Activated CD4-positive, alpha-beta T cell treated with anti-CD3 and anti-CD28 coated beads, Interleukin-2, amount 50 U/mL, for 24 hours (primary cell): Measurements from ENCODE around the gene TOB2.
"Not testable (repeated sequence)": the region's sequence is repeated elsewhere in the genome, so short reads cannot be mapped to it uniquely, and the experiment has no call there.

Experiments
- DNase-seq, 2 donors: peaks; one replicate each; pipeline ENCODE4 v3.0.0-alpha.2; 2020; ENCODE audit warnings: low read depth in 1 of 2, low spot score in 1 of 2

Gene TOB2

GRCh38 chr22:41429951-41430332, 16.7 kb downstream of the TOB2 start:
- no peak for DNase-seq

- DNase-seq = no peak
These were observed 17.2 kb downstream of the TOB2 start for GRCh38 chr22:41429232-41429950.

GRCh38 chr22:41425660-41426365, 20.8 kb downstream of the TOB2 start:
- DNase-seq = no peak

- DNase-seq = no peak
These were observed 27.9 kb downstream of the TOB2 start for GRCh38 chr22:41418717-41419116.

GRCh38 chr22:41417622-41418390, 28.8 kb downstream of the TOB2 start:
- DNase-seq = no peak

- DNase-seq = no peak
These were observed 31.0 kb downstream of the TOB2 start for GRCh38 chr22:41415554-41415953.

- DNase-seq = no peak
These were observed 35.4 kb downstream of the TOB2 start for GRCh38 chr22:41411021-41411851.

GRCh38 chr22:41410311-41410751, 36.3 kb downstream of the TOB2 start:
- no peak for DNase-seq

- no peak for DNase-seq
These were observed 37.9 kb downstream of the TOB2 start for GRCh38 chr22:41408665-41409064.

- DNase-seq = no peak
These were observed 39.2 kb downstream of the TOB2 start for GRCh38 chr22:41407433-41407832.

GRCh38 chr22:41406410-41406809, 40.2 kb downstream of the TOB2 start:
- DNase-seq = no peak

- no peak for DNase-seq
These were observed 41.0 kb downstream of the TOB2 start for GRCh38 chr22:41405588-41405987.

- DNase-seq = peak; percentile 72 to 87
These were observed 42.9 kb downstream of the TOB2 start for GRCh38 chr22:41403532-41404318.

GRCh38 chr22:41402851-41403250, 43.8 kb downstream of the TOB2 start:
- not testable (repeated sequence) for DNase-seq

GRCh38 chr22:41401781-41402648, 44.6 kb downstream of the TOB2 start:
- DNase-seq = no peak

- no peak for DNase-seq
These were observed 47.7 kb downstream of the TOB2 start for GRCh38 chr22:41398921-41399320.

- DNase-seq = no peak
These were observed 49.3 kb downstream of the TOB2 start for GRCh38 chr22:41397143-41397811.

GRCh38 chr22:41395531-41396240, 50.9 kb downstream of the TOB2 start:
- DNase-seq = no peak
